ENCODE data around the gene KRTAP3-3.

- TF ChIP-seq YY1 (IDR thresholded peaks at IDR 0.05; ENCODE audit: insufficient read depth, insufficient read length) (no peak), SUZ12 (IDR thresholded peaks at IDR 0.05; ENCODE audit: extremely low read depth, insufficient read depth, insufficient read length) (no peak), ZNF274 (IDR thresholded peaks at IDR 0.05; ENCODE audit: low read depth, low read length) (no peak)
Observed at GRCh38 chr17:41037853-41038350, 43.9 kb upstream of the KRTAP3-3 start.
